ENCODE data around the gene CD36.

CD36 gene

GRCh38 chr7:80609751-80610150, 28.7 kb upstream of the CD36 start:
- TF ChIP-seq ZFP30 (CRISPR knock-in tag; IDR thresholded peaks at IDR 0.05) (no peak), TCF4 (CRISPR knock-in tag; IDR thresholded peaks at IDR 0.05; ENCODE audit: borderline replicate concordance) (no peak), ISL1 (CRISPR knock-in tag; IDR thresholded peaks at IDR 0.05) (no peak), ZFP3 (CRISPR knock-in tag; IDR thresholded peaks at IDR 0.05) (no peak), ZNF8 (CRISPR knock-in tag; IDR thresholded peaks at IDR 0.05) (no peak), PPARA (CRISPR knock-in tag; IDR thresholded peaks at IDR 0.05; ENCODE audit: borderline replicate concordance) (no peak), CSRNP3 (CRISPR knock-in tag; IDR thresholded peaks at IDR 0.05) (no peak), OSR1 (CRISPR knock-in tag; IDR thresholded peaks at IDR 0.05) (no peak), SNAI2 (CRISPR knock-in tag; IDR thresholded peaks at IDR 0.05) (no peak), RARB (CRISPR knock-in tag; IDR thresholded peaks at IDR 0.05) (no peak), CSDC2 (CRISPR knock-in tag; IDR thresholded peaks at IDR 0.05) (no peak), POU6F1 (CRISPR knock-in tag; IDR thresholded peaks at IDR 0.05; ENCODE audit: borderline replicate concordance, low read depth) (no peak), CREB5 (CRISPR knock-in tag; IDR thresholded peaks at IDR 0.05; ENCODE audit: low read depth) (no peak)
- no peak for ATAC-seq

GRCh38 chr7:80611353-80611752, 27.1 kb upstream of the CD36 start:
- peak; percentile 15; the same call in 1 of the 3 replicates for ATAC-seq
- TF ChIP-seq OSR1 (CRISPR knock-in tag; IDR thresholded peaks at IDR 0.05): no peak
- no peak for TF ChIP-seq ZNF565 (CRISPR knock-in tag; conservative IDR thresholded peaks at IDR 0.05; ENCODE audit: low read depth)
- TF ChIP-seq PATZ1 (CRISPR knock-in tag; IDR thresholded peaks at IDR 0.05; ENCODE audit: borderline replicate concordance): no peak
- TF ChIP-seq TCF4 (CRISPR knock-in tag; IDR thresholded peaks at IDR 0.05; ENCODE audit: borderline replicate concordance): no peak
- no peak for TF ChIP-seq ZFP30 (CRISPR knock-in tag; IDR thresholded peaks at IDR 0.05)
- TF ChIP-seq RARB (CRISPR knock-in tag; IDR thresholded peaks at IDR 0.05): no peak
- TF ChIP-seq CSDC2 (CRISPR knock-in tag; IDR thresholded peaks at IDR 0.05): no peak

GRCh38 chr7:80611779-80612178, 26.7 kb upstream of the CD36 start:
- ATAC-seq: peak; percentile 95

GRCh38 chr7:80612880-80613279, 25.6 kb upstream of the CD36 start:
- 0 out of 3 replicates have a peak, but pooled peaks have one; percentile 30 for ATAC-seq
- no peak for TF ChIP-seq CSRNP3 (CRISPR knock-in tag; IDR thresholded peaks at IDR 0.05)
- no peak for TF ChIP-seq POU6F1 (CRISPR knock-in tag; IDR thresholded peaks at IDR 0.05; ENCODE audit: borderline replicate concordance, low read depth)
- TF ChIP-seq CSDC2 (CRISPR knock-in tag; IDR thresholded peaks at IDR 0.05): no peak
- no peak for TF ChIP-seq CREB5 (CRISPR knock-in tag; IDR thresholded peaks at IDR 0.05; ENCODE audit: low read depth)
- TF ChIP-seq ZC3H10 (CRISPR knock-in tag; IDR thresholded peaks at IDR 0.05): no peak
- TF ChIP-seq ARNTL (CRISPR knock-in tag; IDR thresholded peaks at IDR 0.05; ENCODE audit: borderline replicate concordance, low read depth): no peak
- no peak for TF ChIP-seq OSR1 (CRISPR knock-in tag; IDR thresholded peaks at IDR 0.05)
- no peak for TF ChIP-seq ZNF565 (CRISPR knock-in tag; conservative IDR thresholded peaks at IDR 0.05; ENCODE audit: low read depth)
- TF ChIP-seq BACH2 (CRISPR knock-in tag; IDR thresholded peaks at IDR 0.05; ENCODE audit: borderline replicate concordance): no peak

More at GRCh38 chr7:80611779-80612178, 26.7 kb upstream of the CD36 start:
- TF ChIP-seq ZC3H10 (CRISPR knock-in tag; IDR thresholded peaks at IDR 0.05): no peak
- TF ChIP-seq POU6F1 (CRISPR knock-in tag; IDR thresholded peaks at IDR 0.05; ENCODE audit: borderline replicate concordance, low read depth): no peak
- TF ChIP-seq ISL1 (CRISPR knock-in tag; IDR thresholded peaks at IDR 0.05): peak; percentile 59

Measured in SK-N-SH treated with all-trans-retinoic acid at 6 μM for 48 hours (cell line).